ENCODE results near the gene SNX2.

SNX2 gene

GRCh38 chr5:122781465-122781864 is 6.6 kb downstream of the SNX2 start:
- H3K4me3 Mint-ChIP-seq: no peak overlapping the region
- DNase-seq (ENCODE audit: low spot score in 2 of 2): no peak
- H3K27me3 Mint-ChIP-seq: no peaks in the 10 kb centered on the region
- no peak for ATAC-seq (ENCODE audit: low read depth)
- H3K36me3 Mint-ChIP-seq: peaks cover 46% of the 10 kb centered on the region
- peak overlapping the region; percentile 92 for H3K27ac Mint-ChIP-seq
- peaks cover 5% of the 10 kb centered on the region for H3K9me3 Mint-ChIP-seq
- H3K4me1 Mint-ChIP-seq: peaks cover 35% of the 10 kb centered on the region

DNA sequence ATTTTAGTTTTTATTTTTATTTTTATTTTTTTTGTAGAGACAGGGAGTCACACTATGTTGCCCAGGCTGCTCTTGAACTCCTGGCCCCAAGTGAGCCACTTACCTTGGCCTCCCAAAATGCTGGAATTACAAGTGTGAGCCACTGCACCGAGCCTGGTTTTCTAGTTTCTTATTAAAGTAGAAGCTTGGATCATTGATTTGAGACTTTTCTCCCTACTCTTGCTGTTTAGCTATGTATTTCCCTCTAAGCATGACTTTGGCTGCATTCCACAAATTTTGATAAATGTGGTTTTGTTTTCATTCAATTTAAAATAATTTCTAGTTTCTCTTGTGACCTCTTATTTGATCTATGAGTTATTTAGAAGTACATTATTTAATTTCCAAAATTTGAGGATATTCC is 10.4 kb downstream of the SNX2 start:
- no peak for ATAC-seq (ENCODE audit: low read depth)
- Mint-ChIP-seq H3K9me3 (peaks cover 8% of the 10 kb centered on the region), H3K4me1 (peaks cover 31% of the 10 kb centered on the region), H3K4me3 (no peak overlapping the region), H3K27ac (peak overlapping the region; percentile 81), H3K36me3 (peaks cover 54% of the 10 kb centered on the region), H3K27me3 (no peaks in the 10 kb centered on the region)
- DNase-seq (ENCODE audit: low spot score in 2 of 2): no peak

DNA sequence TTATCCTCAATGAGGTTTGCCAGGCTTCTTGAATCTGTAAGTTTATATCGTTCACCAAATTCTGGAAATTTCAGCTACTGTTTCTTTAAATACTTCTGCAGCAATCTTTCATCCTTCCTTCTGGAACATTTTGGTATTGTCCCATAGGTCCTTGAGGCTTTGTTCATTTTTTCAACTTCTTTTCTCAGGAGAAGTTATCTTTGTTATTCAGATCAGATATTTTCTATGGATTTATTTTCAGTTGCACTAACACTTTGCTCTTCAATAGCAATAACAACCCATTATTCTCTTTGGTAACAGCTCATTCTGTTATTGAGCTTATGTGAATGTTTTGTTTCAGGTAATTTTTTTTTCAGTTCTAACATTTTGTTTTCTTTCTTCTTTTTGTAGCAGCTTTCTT is 13.5 kb downstream of the SNX2 start:
- Mint-ChIP-seq H3K4me3 (peak overlapping the region; percentile 18), H3K27me3 (no peaks in the 10 kb centered on the region), H3K9me3 (peaks cover 8% of the 10 kb centered on the region), H3K4me1 (peaks cover 35% of the 10 kb centered on the region), H3K36me3 (peaks cover 55% of the 10 kb centered on the region), H3K27ac (peak overlapping the region; percentile 88)
- ATAC-seq (ENCODE audit: low read depth) (no peak), DNase-seq (ENCODE audit: low spot score in 2 of 2) (no peak)

- peak overlapping the region; percentile 60 for H3K4me3 Mint-ChIP-seq
- H3K36me3 Mint-ChIP-seq: peaks cover 54% of the 10 kb centered on the region
These were observed 14.1 kb downstream of the SNX2 start for GRCh38 chr5:122788996-122789395.

GRCh38 chr5:122789461-122790171 is 14.7 kb downstream of the SNX2 start:
- no peaks in the 10 kb centered on the region for H3K27me3 Mint-ChIP-seq
- peak overlapping the region; percentile 88 for H3K27ac Mint-ChIP-seq
- H3K36me3 Mint-ChIP-seq: peaks cover 52% of the 10 kb centered on the region
- peak overlapping the region; percentile 60 for H3K4me3 Mint-ChIP-seq
- no peak for DNase-seq (ENCODE audit: low spot score in 2 of 2)
- no peak for ATAC-seq (ENCODE audit: low read depth)
- H3K9me3 Mint-ChIP-seq: peaks cover 8% of the 10 kb centered on the region
- H3K4me1 Mint-ChIP-seq: peaks cover 30% of the 10 kb centered on the region

More at GRCh38 chr5:122788996-122789395, 14.1 kb downstream of the SNX2 start:
- DNase-seq (ENCODE audit: low spot score in 2 of 2) (no peak), ATAC-seq (ENCODE audit: low read depth) (no peak)
- Mint-ChIP-seq H3K9me3 (peaks cover 8% of the 10 kb centered on the region), H3K4me1 (peaks cover 33% of the 10 kb centered on the region), H3K27ac (peak overlapping the region; percentile 88), H3K27me3 (no peaks in the 10 kb centered on the region)

GRCh38 chr5:122790354-122791103 is 15.6 kb downstream of the SNX2 start:
- H3K9me3 Mint-ChIP-seq: peaks cover 4% of the 10 kb centered on the region
- H3K27me3 Mint-ChIP-seq: no peaks in the 10 kb centered on the region
- peaks cover 45% of the 10 kb centered on the region for H3K36me3 Mint-ChIP-seq
- ATAC-seq (ENCODE audit: low read depth) (no peak), DNase-seq (ENCODE audit: low spot score in 2 of 2) (no peak)
- peaks cover 25% of the 10 kb centered on the region for H3K4me1 Mint-ChIP-seq
- H3K4me3 Mint-ChIP-seq: peak overlapping the region; percentile 38
- H3K27ac Mint-ChIP-seq: peak overlapping the region; percentile 74

GRCh38 chr5:122805481-122805880 is 30.6 kb downstream of the SNX2 start:
- H3K36me3 Mint-ChIP-seq: peaks cover 36% of the 10 kb centered on the region
- peaks cover 9% of the 10 kb centered on the region for H3K4me1 Mint-ChIP-seq
- H3K27me3 Mint-ChIP-seq: no peaks in the 10 kb centered on the region
- H3K27ac Mint-ChIP-seq: no peak overlapping the region
- no peak overlapping the region for H3K4me3 Mint-ChIP-seq
- ATAC-seq (ENCODE audit: low read depth) (no peak), DNase-seq (ENCODE audit: low spot score in 2 of 2) (no peak)
- no peaks in the 10 kb centered on the region for H3K9me3 Mint-ChIP-seq

- DNase-seq (ENCODE audit: low spot score in 2 of 2): no peak
- Mint-ChIP-seq H3K9me3 (no peaks in the 10 kb centered on the region), H3K27ac (no peak overlapping the region), H3K4me3 (no peak overlapping the region), H3K4me1 (peaks cover 7% of the 10 kb centered on the region), H3K27me3 (no peaks in the 10 kb centered on the region), H3K36me3 (peaks cover 26% of the 10 kb centered on the region)
- no peak for ATAC-seq (ENCODE audit: low read depth)
These were observed 35.5 kb downstream of the SNX2 start for GRCh38 chr5:122810405-122810804.

GRCh38 chr5:122815218-122815767 is 40.4 kb downstream of the SNX2 start:
- ATAC-seq (ENCODE audit: low read depth) (no peak), DNase-seq (ENCODE audit: low spot score in 2 of 2) (no peak)
- Mint-ChIP-seq H3K27me3 (no peaks in the 10 kb centered on the region), H3K4me1 (peaks cover 7% of the 10 kb centered on the region), H3K36me3 (peaks cover 18% of the 10 kb centered on the region), H3K9me3 (no peaks in the 10 kb centered on the region), H3K4me3 (no peak overlapping the region), H3K27ac (no peak overlapping the region)

GRCh38 chr5:122816756-122817155 is 41.9 kb downstream of the SNX2 start:
- H3K4me1 Mint-ChIP-seq: peaks cover 7% of the 10 kb centered on the region
- ATAC-seq (ENCODE audit: low read depth) (no peak), DNase-seq (ENCODE audit: low spot score in 2 of 2) (no peak)
- H3K27ac Mint-ChIP-seq: no peak overlapping the region
- H3K27me3 Mint-ChIP-seq: no peaks in the 10 kb centered on the region
- no peaks in the 10 kb centered on the region for H3K9me3 Mint-ChIP-seq
- no peak overlapping the region for H3K4me3 Mint-ChIP-seq
- peaks cover 15% of the 10 kb centered on the region for H3K36me3 Mint-ChIP-seq

DNA sequence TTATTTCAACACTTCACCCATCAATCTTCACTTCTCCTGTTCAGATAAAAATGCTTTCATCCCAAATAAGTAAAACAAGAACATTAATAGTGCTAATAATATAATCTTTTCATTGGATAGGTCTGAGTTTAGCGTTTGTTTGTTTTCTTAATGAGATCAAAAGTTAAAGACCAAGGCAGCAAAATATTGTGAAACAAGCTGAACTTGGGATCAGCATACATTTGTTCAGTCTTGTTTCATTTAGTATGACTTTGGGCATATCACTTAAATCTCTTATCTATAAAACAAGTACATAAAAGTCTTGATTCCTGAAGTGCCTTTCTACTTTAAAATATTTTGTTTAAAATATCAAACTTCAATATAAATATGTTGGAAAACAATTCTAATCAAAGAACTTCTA is 57.1 kb downstream of the SNX2 start:
- DNase-seq (ENCODE audit: low spot score in 2 of 2): no peak
- no peak for ATAC-seq (ENCODE audit: low read depth)
- H3K27ac Mint-ChIP-seq: peak overlapping the region; percentile 3
- H3K36me3 Mint-ChIP-seq: peaks cover 9% of the 10 kb centered on the region
- no peaks in the 10 kb centered on the region for H3K4me1 Mint-ChIP-seq
- no peaks in the 10 kb centered on the region for H3K9me3 Mint-ChIP-seq
- no peaks in the 10 kb centered on the region for H3K27me3 Mint-ChIP-seq
- no peak overlapping the region for H3K4me3 Mint-ChIP-seq

GRCh38 chr5:122835681-122836080 is 60.8 kb downstream of the SNX2 start:
- no peak for DNase-seq (ENCODE audit: low spot score in 2 of 2)
- peak; percentile 47 for ATAC-seq (ENCODE audit: low read depth)
- H3K4me3 Mint-ChIP-seq: no peak overlapping the region
- peaks cover 4% of the 10 kb centered on the region for H3K4me1 Mint-ChIP-seq
- H3K27ac Mint-ChIP-seq: no peak overlapping the region
- H3K9me3 Mint-ChIP-seq: no peaks in the 10 kb centered on the region
- H3K27me3 Mint-ChIP-seq: no peaks in the 10 kb centered on the region
- peaks cover 2% of the 10 kb centered on the region for H3K36me3 Mint-ChIP-seq

GRCh38 chr5:122836947-122837346 is 62.1 kb downstream of the SNX2 start:
- H3K4me3 Mint-ChIP-seq: no peak overlapping the region
- H3K27me3 Mint-ChIP-seq: no peaks in the 10 kb centered on the region
- H3K4me1 Mint-ChIP-seq: peaks cover 4% of the 10 kb centered on the region
- DNase-seq (ENCODE audit: low spot score in 2 of 2) (no peak), ATAC-seq (ENCODE audit: low read depth) (no peak)
- peaks cover 2% of the 10 kb centered on the region for H3K36me3 Mint-ChIP-seq
- no peak overlapping the region for H3K27ac Mint-ChIP-seq
- H3K9me3 Mint-ChIP-seq: no peaks in the 10 kb centered on the region

GRCh38 chr5:122839731-122840130 is 64.9 kb downstream of the SNX2 start:
- no peak overlapping the region for H3K4me3 Mint-ChIP-seq
- DNase-seq (ENCODE audit: low spot score in 2 of 2) (no peak), ATAC-seq (ENCODE audit: low read depth) (no peak)
- H3K27ac Mint-ChIP-seq: no peak overlapping the region
- peaks cover 2% of the 10 kb centered on the region for H3K36me3 Mint-ChIP-seq
- no peaks in the 10 kb centered on the region for H3K9me3 Mint-ChIP-seq
- peaks cover 14% of the 10 kb centered on the region for H3K4me1 Mint-ChIP-seq
- no peaks in the 10 kb centered on the region for H3K27me3 Mint-ChIP-seq

Data from memory B cell (primary cell).